ENCODE data around the gene SMIM35. TPM values are rescaled to one million over a fixed set of nuclear protein-coding genes. Genes with fewer than 3 reads are reported as not detected.

Gene SMIM35
- total RNA-seq (2014; rRNA removed) = not detected in 2 replicates
- not detected for Bru-seq, nascent RNA
- not detected for BruChase-seq, experiment 1, labeled RNA remaining after a 6-hour chase
- BruChase-seq, experiment 2, labeled RNA remaining after a 2-hour chase = not detected
- long read RNA-seq = 0 reads

GRCh38 chr11:118086913-118087768, at the start of gene SMIM35:
Gene SMIM35 (minus strand): TSS chr11:118086963. CDS start chr11:118086757, 206 bp downstream.
- H3K4me2 ChIP-seq (ENCODE audit: low read length) = no peak within 1 kb of the TSS
- H3K27me3 ChIP-seq (ENCODE audit: low read length) = peaks cover 34% of the 10 kb centered on the region
- no peak within 1 kb of the TSS for H3K4me3 ChIP-seq (ENCODE audit: low read length)
- no TSS peak for BruUV-seq (replicated peaks)
- H3K9ac ChIP-seq (ENCODE audit: low read length) = no peak within 1 kb of the TSS
- no peaks in the 10 kb centered on the region for H4K20me1 ChIP-seq (ENCODE audit: low read length)
- H3K9me3 ChIP-seq (ENCODE audit: low read length) = no peaks in the 10 kb centered on the region
- intact Hi-C loops (cut with micrococcal nuclease) = no loop called here
- no peak for TF ChIP-seq CTCF (conservative IDR thresholded peaks at IDR 0.05; ENCODE audit: low read depth, low read length)
- TF ChIP-seq EZH2phosphoT487 (IDR thresholded peaks at IDR 0.05; ENCODE audit: borderline replicate concordance, low read length) = no peak
- no peak for TF ChIP-seq EZH2 (IDR thresholded peaks at IDR 0.05; ENCODE audit: low read length, unreplicated experiment)
- no peak within 1 kb of the TSS for H3K27ac ChIP-seq (ENCODE audit: low read length)
- no peaks in the 10 kb centered on the region for H3F3A ChIP-seq (ENCODE audit: low read length, unreplicated experiment)
- ChIA-PET POLR2A (ENCODE audit: unreplicated experiment) (no interaction called here), CTCF (no interaction called here)
- no peaks in the 10 kb centered on the region for H3K79me2 ChIP-seq (ENCODE audit: low read length)
- no peak within 1 kb of the TSS for H2AFZ ChIP-seq (ENCODE audit: low read length)
- no peaks in the 10 kb centered on the region for H3K36me3 ChIP-seq (ENCODE audit: low read depth, low read length)
- ATAC-seq = no peak
- no peak for DNase-seq
- H3K9me2 ChIP-seq (replicated peaks; ENCODE audit: low read length) = no peaks in the 10 kb centered on the region
- no peaks in the 10 kb centered on the region for H3K4me1 ChIP-seq (ENCODE audit: insufficient read depth, low read length)

DNA sequence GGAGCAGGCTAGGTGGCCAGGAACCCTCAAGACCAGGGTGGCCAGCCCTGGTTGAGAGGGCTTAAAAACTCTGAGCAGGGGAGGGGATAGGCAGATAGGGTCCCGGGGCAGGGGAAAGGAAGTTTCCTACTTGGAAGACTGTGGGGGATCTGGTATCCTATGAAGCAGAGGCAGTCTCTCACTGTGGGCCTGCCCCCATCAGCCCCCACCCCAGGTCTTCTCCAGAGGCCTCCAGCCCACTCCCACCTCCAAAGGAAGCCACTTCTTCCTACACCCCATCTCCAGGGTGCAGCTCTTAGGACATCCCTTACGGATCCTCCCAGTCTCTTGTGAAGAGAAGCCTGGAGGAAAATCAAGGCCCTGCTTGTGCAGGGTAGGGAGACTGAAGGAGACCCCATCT, 49.6 kb upstream of the SMIM35 start:
- Histone ChIP-seq H3K4me1 (ENCODE audit: insufficient read depth, low read length) (no peaks in the 10 kb centered on the region), H3K9me2 (replicated peaks; ENCODE audit: low read length) (no peaks in the 10 kb centered on the region), H2AFZ (ENCODE audit: low read length) (no peak overlapping the region), H3K27ac (ENCODE audit: low read length) (no peak overlapping the region), H3K79me2 (ENCODE audit: low read length) (no peaks in the 10 kb centered on the region), H3K36me3 (ENCODE audit: low read depth, low read length) (no peaks in the 10 kb centered on the region), H3K4me3 (ENCODE audit: low read length) (no peak overlapping the region), H3K4me2 (ENCODE audit: low read length) (no peak overlapping the region), H3K9ac (ENCODE audit: low read length) (no peak overlapping the region), H3K9me3 (ENCODE audit: low read length) (no peaks in the 10 kb centered on the region), H3F3A (ENCODE audit: low read length, unreplicated experiment) (no peaks in the 10 kb centered on the region), H4K20me1 (ENCODE audit: low read length) (no peaks in the 10 kb centered on the region), H3K27me3 (ENCODE audit: low read length) (peaks cover 90% of the 10 kb centered on the region)
- ChIA-PET POLR2A (ENCODE audit: unreplicated experiment) (no interaction called here), CTCF (no interaction called here)
- DNase-seq (no peak), ATAC-seq (no peak)
- intact Hi-C loops (cut with micrococcal nuclease) = no loop called here
- TF ChIP-seq EZH2phosphoT487 (IDR thresholded peaks at IDR 0.05; ENCODE audit: borderline replicate concordance, low read length) (no peak), CTCF (conservative IDR thresholded peaks at IDR 0.05; ENCODE audit: low read depth, low read length) (no peak), EZH2 (IDR thresholded peaks at IDR 0.05; ENCODE audit: low read length, unreplicated experiment) (no peak)
- BruUV-seq (replicated peaks) = no TSS peak

DNA sequence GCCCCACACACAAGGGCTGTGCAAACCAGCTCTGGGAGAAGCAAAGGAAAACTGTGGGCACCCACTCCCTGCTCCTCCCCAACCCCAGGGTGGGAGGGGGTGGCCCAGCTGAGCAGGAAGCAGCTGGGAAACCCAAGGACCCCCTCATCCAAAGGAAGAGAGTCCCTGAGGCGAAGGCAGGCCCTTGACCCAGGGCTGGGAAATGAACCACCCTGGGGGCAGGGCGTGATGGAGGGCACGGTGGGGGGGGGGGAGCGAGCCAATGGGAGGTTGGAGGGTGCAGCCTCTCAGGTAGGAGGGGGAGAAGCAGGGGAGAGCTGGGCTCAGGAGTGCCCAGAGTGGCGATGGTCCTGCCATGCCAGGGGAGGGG, 49.0 kb upstream of the SMIM35 start:
- no peak for DNase-seq
- ATAC-seq = no peak

More for the DNA sequence above, 49.0 kb upstream of the SMIM35 start:
- Histone ChIP-seq H3K4me3 (ENCODE audit: low read length) (no peak overlapping the region), H3K9me2 (replicated peaks; ENCODE audit: low read length) (no peaks in the 10 kb centered on the region), H3K4me1 (ENCODE audit: insufficient read depth, low read length) (no peaks in the 10 kb centered on the region), H2AFZ (ENCODE audit: low read length) (no peak overlapping the region), H3K79me2 (ENCODE audit: low read length) (no peaks in the 10 kb centered on the region), H3K27me3 (ENCODE audit: low read length) (peaks cover 87% of the 10 kb centered on the region), H3K9ac (ENCODE audit: low read length) (no peak overlapping the region), H3K27ac (ENCODE audit: low read length) (no peak overlapping the region), H4K20me1 (ENCODE audit: low read length) (no peaks in the 10 kb centered on the region), H3K4me2 (ENCODE audit: low read length) (no peak overlapping the region), H3K9me3 (ENCODE audit: low read length) (no peaks in the 10 kb centered on the region), H3F3A (ENCODE audit: low read length, unreplicated experiment) (no peaks in the 10 kb centered on the region), H3K36me3 (ENCODE audit: low read depth, low read length) (no peaks in the 10 kb centered on the region)
- BruUV-seq (replicated peaks) = no TSS peak
- no peak for TF ChIP-seq EZH2phosphoT487 (IDR thresholded peaks at IDR 0.05; ENCODE audit: borderline replicate concordance, low read length)
- no peak for TF ChIP-seq CTCF (conservative IDR thresholded peaks at IDR 0.05; ENCODE audit: low read depth, low read length)
- no peak for TF ChIP-seq EZH2 (IDR thresholded peaks at IDR 0.05; ENCODE audit: low read length, unreplicated experiment)
- intact Hi-C loops (cut with micrococcal nuclease) = no loop called here
- POLR2A ChIA-PET (ENCODE audit: unreplicated experiment) = no interaction called here
- CTCF ChIA-PET = no interaction called here

All from PC-3 (cell line).